Trophoblast cell (in vitro differentiated cells and primary cell): ENCODE results near the gene CDH15.

ENCODE experiments used
- DNase-seq, 2 donors: peaks; one replicate each; pipeline ENCODE4 v3.0.0-alpha.2; 2016
- H2AFZ ChIP-seq: 2 replicates; pipeline ENCODE4 v1.6.1; 2013; ENCODE audit warnings: low read length, moderate library complexity, mild to moderate bottlenecking; ENCODE audit not compliant: insufficient read depth, poor library complexity
- H2AK5ac ChIP-seq: 2 replicates; pipeline ENCODE4 v1.6.1; 2013; ENCODE audit warnings: mild to moderate bottlenecking, low read length
- H2BK120ac ChIP-seq: 2 replicates; pipeline ENCODE4 v1.6.1; 2013; ENCODE audit warnings: low read length, mild to moderate bottlenecking, moderate library complexity; ENCODE audit not compliant: insufficient read depth, poor library complexity
- H2BK12ac ChIP-seq: 2 replicates; pipeline ENCODE4 v1.6.1; 2013; ENCODE audit warnings: mild to moderate bottlenecking, low read length, moderate library complexity
- H2BK5ac ChIP-seq: 2 replicates; pipeline ENCODE4 v1.6.1; 2013; ENCODE audit warnings: low read length, low read depth, moderate library complexity, mild to moderate bottlenecking; ENCODE audit not compliant: poor library complexity
- H3K14ac ChIP-seq: 2 replicates; pipeline ENCODE4 v1.6.1; 2013; ENCODE audit warnings: mild to moderate bottlenecking, low read length
- H3K18ac ChIP-seq: 2 replicates; pipeline ENCODE4 v1.6.1; 2013; ENCODE audit warnings: mild to moderate bottlenecking, low read length
- H3K23ac ChIP-seq: 2 replicates; pipeline ENCODE4 v1.6.1; 2013; ENCODE audit warnings: low read length
- H3K27ac ChIP-seq: 2 replicates; pipeline ENCODE4 v1.5.1; 2013; ENCODE audit warnings: low read depth, mild to moderate bottlenecking, inconsistent platforms, low read length, moderate library complexity
- H3K27me3 ChIP-seq: 2 replicates; pipeline ENCODE4 v1.6.1; 2013; ENCODE audit warnings: inconsistent platforms, mild to moderate bottlenecking, low read length, moderate library complexity; ENCODE audit not compliant: insufficient read depth
- H3K36me3 ChIP-seq, 2 experiments: 1 replicate in 1 of 2; 2 replicates in 1 of 2; pipeline ENCODE4 v1.6.1; 2013; ENCODE audit warnings: low read length in 2 of 2, mild to moderate bottlenecking in 2 of 2, moderate library complexity in 1 of 2; ENCODE audit not compliant: insufficient read depth in 2 of 2, control insufficient read depth in 1 of 2
- H3K4ac ChIP-seq: 2 replicates; pipeline ENCODE4 v1.6.1; 2013; ENCODE audit warnings: low read depth, mild to moderate bottlenecking, low read length, moderate library complexity
- H3K4me1 ChIP-seq, 2 experiments: 1 replicate in 1 of 2; 2 replicates in 1 of 2; pipeline ENCODE4 v1.6.1; 2013; ENCODE audit warnings: low read length in 2 of 2, mild to moderate bottlenecking in 2 of 2, moderate library complexity in 1 of 2; ENCODE audit not compliant: insufficient read depth in 2 of 2, control insufficient read depth in 1 of 2
- H3K4me2 ChIP-seq: 2 replicates; pipeline ENCODE4 v1.6.1; 2013; ENCODE audit warnings: inconsistent platforms, mild to moderate bottlenecking, low read length, moderate library complexity
- H3K4me3 ChIP-seq: 2 replicates; pipeline ENCODE4 v1.5.1; 2013; ENCODE audit warnings: mild to moderate bottlenecking, low read depth, low read length, inconsistent platforms
- H3K79me1 ChIP-seq: one replicate; pipeline ENCODE4 v1.6.1; 2013; ENCODE audit warnings: low read length
- H3K79me2 ChIP-seq: 2 replicates; pipeline ENCODE4 v1.6.1; 2013; ENCODE audit warnings: low read length, mild to moderate bottlenecking; ENCODE audit not compliant: control insufficient read depth, insufficient read depth, poor library complexity
- H3K9ac ChIP-seq: 2 replicates; pipeline ENCODE4 v1.6.1; 2013; ENCODE audit warnings: mild to moderate bottlenecking, low read length
- H3K9me3 ChIP-seq: 2 replicates; pipeline ENCODE4 v1.6.1; 2013; ENCODE audit warnings: low read depth, mild to moderate bottlenecking, control low read depth, inconsistent platforms, low read length; ENCODE audit not compliant: insufficient read depth
- H4K12ac ChIP-seq: 2 replicates; pipeline ENCODE4 v1.6.1; 2013; ENCODE audit warnings: low read depth, mild to moderate bottlenecking, low read length, moderate library complexity
- H4K8ac ChIP-seq: 2 replicates; pipeline ENCODE4 v1.6.1; 2013; ENCODE audit warnings: low read depth, mild to moderate bottlenecking, low read length, moderate library complexity
- H4K91ac ChIP-seq: one replicate; pipeline ENCODE4 v1.6.1; 2013; ENCODE audit warnings: low read depth, mild to moderate bottlenecking, low read length, moderate library complexity
- WGBS: extraction: QIAGEN DNeasy Blood & Tissue Kit; methylation state at CpG from one replicate; pipeline ENCODE4 v1.1.7; 2013; ENCODE audit warnings: missing lambda C conversion rate; ENCODE audit not compliant: insufficient read length, insufficient coverage; ENCODE audit errors: extremely low coverage; 5-methylcytosine and 5-hydroxymethylcytosine counted together

CDH15 gene

GRCh38 chr16:89141884-89142267, 29.7 kb upstream of the CDH15 start:
- no peak overlapping the region for H2BK12ac ChIP-seq
- H3K27ac ChIP-seq = no peak overlapping the region
- no peak overlapping the region for H2AFZ ChIP-seq
- H3K18ac ChIP-seq = no peak overlapping the region
- no peaks in the 10 kb centered on the region for H3K79me1 ChIP-seq
- H2BK120ac ChIP-seq = no peak overlapping the region
- H3K9ac ChIP-seq = no peak overlapping the region
- H3K4me1 ChIP-seq = no peaks in the 10 kb centered on the region
- H3K79me2 ChIP-seq = no peaks in the 10 kb centered on the region
- no peak overlapping the region for H3K23ac ChIP-seq
- H3K9me3 ChIP-seq = peaks cover 2% of the 10 kb centered on the region
- DNase-seq = no peak
- no peak overlapping the region for H2AK5ac ChIP-seq
- H3K14ac ChIP-seq = no peak overlapping the region
- no peak overlapping the region for H3K4ac ChIP-seq
- H3K4me2 ChIP-seq = no peak overlapping the region
- no peak overlapping the region for H4K12ac ChIP-seq
- WGBS = no CpG with 5 or more reads among the region's 13 CpGs
- no peak overlapping the region for H4K8ac ChIP-seq
- H2BK5ac ChIP-seq = no peak overlapping the region
- no peak overlapping the region for H4K91ac ChIP-seq
- peaks cover 49 to 60% of the 10 kb centered on the region in 2 experiments for H3K36me3 ChIP-seq
- no peaks in the 10 kb centered on the region for H3K27me3 ChIP-seq
- no peak overlapping the region for H3K4me3 ChIP-seq

DNA sequence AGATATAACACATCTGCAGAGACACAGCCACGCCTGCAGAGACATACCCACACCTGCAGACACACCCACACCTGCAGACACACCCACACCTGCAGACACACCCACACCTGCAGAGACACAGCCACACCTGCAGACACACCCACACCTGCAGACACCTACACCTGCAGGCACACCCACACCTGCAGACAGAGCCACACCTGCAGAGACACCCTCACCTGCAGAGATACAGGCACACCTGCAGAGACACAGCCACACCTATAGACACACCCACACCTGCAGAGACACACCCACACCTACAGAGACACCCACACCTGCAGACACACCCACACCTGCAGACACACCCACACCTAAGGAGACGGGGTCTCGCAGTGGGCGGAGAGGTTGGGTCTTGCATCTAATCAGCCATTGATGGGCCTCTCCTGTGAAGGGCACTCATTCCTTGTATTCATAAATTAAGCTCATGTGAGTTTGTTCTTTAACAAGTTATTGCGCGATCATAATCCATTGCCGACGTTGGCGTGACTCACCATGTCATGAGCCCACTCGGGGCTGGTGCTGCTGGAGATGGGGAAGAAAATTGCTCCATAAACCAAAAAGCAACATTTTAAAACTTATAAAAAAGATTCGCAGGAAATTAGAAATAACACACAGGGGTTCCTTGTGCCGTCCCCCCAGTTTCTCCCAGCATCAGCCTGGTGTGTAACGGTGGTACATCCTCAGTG, 28.9 kb upstream of the CDH15 start:
- Histone ChIP-seq H3K27ac (no peak overlapping the region), H4K8ac (no peak overlapping the region), H3K4me1 (no peaks in the 10 kb centered on the region), H3K4me3 (no peak overlapping the region), H2AK5ac (no peak overlapping the region), H3K4ac (no peak overlapping the region), H3K36me3 (peaks cover 46 to 58% of the 10 kb centered on the region in 2 experiments), H3K79me2 (no peaks in the 10 kb centered on the region), H3K79me1 (no peaks in the 10 kb centered on the region), H2BK120ac (no peak overlapping the region), H2AFZ (no peak overlapping the region), H3K4me2 (no peak overlapping the region), H3K9ac (no peak overlapping the region), H3K23ac (no peak overlapping the region), H3K14ac (no peak overlapping the region), H4K91ac (no peak overlapping the region), H2BK5ac (no peak overlapping the region), H3K27me3 (no peaks in the 10 kb centered on the region), H2BK12ac (no peak overlapping the region), H3K18ac (no peak overlapping the region), H4K12ac (no peak overlapping the region), H3K9me3 (peaks cover 2% of the 10 kb centered on the region)
- DNase-seq = no peak
- no CpG with 5 or more reads among the region's 13 CpGs for WGBS

DNA sequence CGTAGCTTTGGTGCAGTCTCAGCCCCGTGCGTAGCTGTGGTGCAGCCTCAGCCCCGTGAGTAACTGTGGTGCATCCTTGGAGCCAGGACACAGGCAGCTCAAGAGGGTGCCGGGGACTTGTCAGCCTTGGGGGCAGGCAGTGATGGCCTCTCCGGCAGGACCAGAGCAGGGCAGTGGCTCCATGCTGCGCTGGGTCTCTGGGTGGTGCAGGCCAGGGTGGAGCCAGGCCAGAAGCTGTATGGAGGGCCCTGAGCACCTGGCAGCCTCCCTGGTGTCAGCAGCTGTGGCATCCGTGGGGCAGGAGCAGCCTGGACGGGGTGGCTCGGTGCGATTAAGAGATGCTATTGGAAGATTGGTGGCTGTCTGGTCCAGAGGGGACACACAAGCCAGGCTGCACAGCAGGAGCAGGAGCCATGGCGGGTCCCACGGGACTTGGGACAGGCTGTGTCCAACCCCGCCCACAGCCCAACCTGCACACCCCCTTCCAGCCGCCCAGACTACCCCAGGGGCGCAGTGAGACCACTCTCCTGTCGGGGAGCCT, 28.3 kb upstream of the CDH15 start:
- H2AK5ac ChIP-seq = no peak overlapping the region
- no peak overlapping the region for H2BK12ac ChIP-seq
- no peak overlapping the region for H3K18ac ChIP-seq
- H3K4ac ChIP-seq = no peak overlapping the region
- H3K23ac ChIP-seq = no peak overlapping the region
- no peaks in the 10 kb centered on the region for H3K79me2 ChIP-seq
- H3K4me1 ChIP-seq = no peaks in the 10 kb centered on the region
- H3K9ac ChIP-seq = no peak overlapping the region
- no peak overlapping the region for H2AFZ ChIP-seq
- no peak overlapping the region for H3K4me2 ChIP-seq
- peaks cover 2% of the 10 kb centered on the region for H3K9me3 ChIP-seq
- H4K12ac ChIP-seq = no peak overlapping the region
- no peak overlapping the region for H2BK120ac ChIP-seq
- H3K27ac ChIP-seq = no peak overlapping the region
- H4K91ac ChIP-seq = no peak overlapping the region
- DNase-seq = no peak
- no peaks in the 10 kb centered on the region for H3K79me1 ChIP-seq
- no peak overlapping the region for H2BK5ac ChIP-seq
- H3K14ac ChIP-seq = no peak overlapping the region
- no peak overlapping the region for H3K4me3 ChIP-seq
- no peaks in the 10 kb centered on the region for H3K27me3 ChIP-seq
- WGBS = no CpG with 5 or more reads among the region's 17 CpGs
- no peak overlapping the region for H4K8ac ChIP-seq
- H3K36me3 ChIP-seq = peaks cover 46 to 58% of the 10 kb centered on the region in 2 experiments

DNA sequence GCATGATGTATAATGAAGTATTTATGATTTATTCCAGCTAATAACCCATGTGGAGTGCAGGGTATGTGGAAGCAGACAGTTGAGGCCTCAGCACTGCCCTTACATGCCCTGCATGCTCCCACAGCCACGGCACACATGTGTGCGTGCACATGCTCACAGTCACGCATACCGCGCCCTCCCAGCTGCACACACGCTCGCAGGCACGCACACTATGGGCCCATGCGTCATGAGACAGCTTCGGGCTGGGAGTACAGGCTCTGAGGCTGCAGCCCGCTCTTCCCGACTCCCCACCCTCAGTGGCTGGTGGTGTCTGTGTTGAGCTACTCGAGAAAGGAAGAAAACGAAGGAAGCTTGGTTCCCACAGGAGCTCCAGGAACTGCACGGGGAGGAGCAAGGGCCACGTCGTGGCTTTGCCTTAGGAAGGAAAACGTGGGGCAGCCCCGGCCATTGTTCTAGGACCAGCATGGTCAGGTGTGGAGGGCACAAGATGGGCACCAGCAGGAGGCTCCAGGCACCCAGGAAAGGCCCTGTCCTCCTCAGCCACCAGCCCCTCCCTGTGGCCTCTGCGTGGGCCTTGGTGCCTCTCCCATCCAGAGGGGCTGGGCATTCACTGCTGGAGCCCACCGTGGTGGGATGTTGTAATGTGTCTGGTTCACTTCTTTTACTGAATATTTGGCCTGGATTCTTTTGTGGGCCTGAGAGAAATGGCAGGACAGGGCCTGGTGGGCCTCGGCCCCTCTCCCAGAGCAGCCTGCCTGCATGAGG, 27.5 kb upstream of the CDH15 start:
- no peak overlapping the region for H2AK5ac ChIP-seq
- no peak overlapping the region for H2BK5ac ChIP-seq
- peak overlapping the region; percentile 20 for H3K4me3 ChIP-seq
- no peak overlapping the region for H3K27ac ChIP-seq
- no peak overlapping the region for H2AFZ ChIP-seq
- H3K79me2 ChIP-seq = no peaks in the 10 kb centered on the region
- no peak overlapping the region for H2BK12ac ChIP-seq
- WGBS = no CpG with 5 or more reads among the region's 22 CpGs
- peaks cover 2% of the 10 kb centered on the region for H3K9me3 ChIP-seq
- H3K23ac ChIP-seq = no peak overlapping the region
- no peak overlapping the region for H4K91ac ChIP-seq
- H3K79me1 ChIP-seq = no peaks in the 10 kb centered on the region
- no peak overlapping the region for H3K18ac ChIP-seq
- no peak overlapping the region for H4K8ac ChIP-seq
- H3K4me2 ChIP-seq = no peak overlapping the region
- H3K27me3 ChIP-seq = no peaks in the 10 kb centered on the region
- H3K4ac ChIP-seq = no peak overlapping the region
- H3K9ac ChIP-seq = no peak overlapping the region
- no peak overlapping the region for H2BK120ac ChIP-seq
- H3K4me1 ChIP-seq = no peaks in the 10 kb centered on the region
- no peak overlapping the region for H4K12ac ChIP-seq
- peaks cover 46 to 60% of the 10 kb centered on the region in 2 experiments for H3K36me3 ChIP-seq
- no peak overlapping the region for H3K14ac ChIP-seq
- no peak for DNase-seq
